HCT116 (cell line): Measurements from ENCODE around the gene ASB4. TPM values are rescaled to one million over a fixed set of nuclear protein-coding genes. Genes with fewer than 3 reads are reported as not detected.

Experiments used
- ATAC-seq: fragments of 200-7000 bp; cut with Tn5 transposase; 2 replicates; pipeline ENCODE4 v1.9.1; 2020; ENCODE audit warnings: mild to moderate bottlenecking, moderate library complexity
- BruUV-seq: library from RNA; stranded (reverse); fragments of 400-500 nt; replicated peaks from 2 replicates; lab custom pipeline; 2021; lab: Mats Ljungman, UMichigan
- CTCF ChIA-PET: fragments of 300-600 bp; sonication (Branson Sonifier 250); formaldehyde crosslinking; loops from one replicate; lab custom pipeline; 2021; ENCODE audit warnings: antibody characterized with exemption; lab: Charles Lee
- POLR2A ChIA-PET: fragments of 300-600, 350-600 bp; sonication (Branson Sonifier 250); formaldehyde crosslinking; loops from one replicate; lab custom pipeline; 2021; ENCODE audit warnings: antibody characterized with exemption; lab: Charles Lee
- RAD21 ChIA-PET, 2 experiments: fragments of 300-600 bp; sonication (Branson Sonifier 250); formaldehyde crosslinking; loops; one replicate each; lab custom pipeline; 2023; ENCODE audit warnings: low total read pairs in 2 of 2; ENCODE audit not compliant: uncharacterized antibody in 2 of 2, unreplicated experiment in 2 of 2, low non-redundant PET in 1 of 2; lab: Charles Lee
- DNase-seq: peaks from one replicate; pipeline ENCODE4 v3.0.0-alpha.2; 2010; ENCODE audit warnings: low read depth, low spot score
- H2AFZ ChIP-seq: fragments of 200-600 bp; shearing (Covaris generic), sonication (generic); 2 replicates; pipeline ENCODE4 v1.6.1; 2017; ENCODE audit warnings: low read depth, mixed run types, mixed read lengths, antibody characterized with exemption, low read length; ENCODE audit not compliant: poor library complexity, severe bottlenecking
- H3K27ac ChIP-seq: 2 replicates; pipeline ENCODE4 v1.5.1; 2012; ENCODE audit warnings: low read depth, low read length
- H3K27me3 ChIP-seq: fragments of 200-600 bp; sonication (generic); 2 replicates; pipeline ENCODE4 v1.6.1; 2016; ENCODE audit warnings: mixed run types, low read length, mixed read lengths; ENCODE audit not compliant: insufficient read depth
- H3K36me3 ChIP-seq, 2 experiments: fragments of 200-500 bp in 1 of 2; fragments of 200-600 bp in 1 of 2; sonication (Bioruptor generic) in 1 of 2; sonication (generic) in 1 of 2; 2 replicates each; pipeline versions ENCODE4 v1.5.1 to v1.6.1; 2014 to 2016; ENCODE audit warnings: low read length in 2 of 2, inconsistent platforms in 1 of 2, mixed read lengths in 1 of 2, mixed run types in 1 of 2; ENCODE audit not compliant: insufficient read depth in 2 of 2, control insufficient read depth in 1 of 2
- H3K4me1 ChIP-seq, 2 experiments: fragments of 200-600 bp in 1 of 2; sonication (generic) in 1 of 2; 2 replicates each; pipeline versions ENCODE4 v1.5.1 to v1.6.1; 2012 to 2017; ENCODE audit warnings: low read length in 2 of 2, inconsistent platforms in 1 of 2, mild to moderate bottlenecking in 1 of 2, mixed read lengths in 1 of 2, mixed run types in 1 of 2, moderate library complexity in 1 of 2; ENCODE audit not compliant: insufficient read depth in 2 of 2, control insufficient read depth in 1 of 2
- H3K4me2 ChIP-seq: fragments of 200-600 bp; sonication (generic); 2 replicates; pipeline ENCODE4 v1.6.1; 2017; ENCODE audit warnings: mixed run types, low read length, mixed read lengths
- H3K4me3 ChIP-seq, 2 experiments: fragments of 200-600 bp in 1 of 2; sonication (generic) in 1 of 2; replicated peaks in 1 of 2; 2 replicates each; pipeline ENCODE4 v1.5.1; 2011 to 2016; ENCODE audit warnings: low read length in 2 of 2, control low read depth in 1 of 2, low read depth in 1 of 2, mild to moderate bottlenecking in 1 of 2, mixed read lengths in 1 of 2, mixed run types in 1 of 2
- H3K79me2 ChIP-seq: fragments of 200-600 bp; sonication (generic); 2 replicates; pipeline ENCODE4 v1.6.1; 2017; ENCODE audit warnings: mild to moderate bottlenecking, mixed run types, low read length, moderate library complexity, mixed read lengths; ENCODE audit not compliant: insufficient read depth
- H3K9ac ChIP-seq: fragments of 200-600 bp; sonication (generic); 2 replicates; pipeline ENCODE4 v1.6.1; 2016; ENCODE audit warnings: low read length, mixed read lengths
- H3K9me2 ChIP-seq: fragments of 200-600 bp; sonication (generic), shearing (Covaris generic); 2 replicates; pipeline ENCODE4 v1.6.1; 2017; ENCODE audit warnings: mixed run types, mild to moderate bottlenecking, moderate library complexity; ENCODE audit not compliant: insufficient read depth
- H3K9me3 ChIP-seq, 2 experiments: fragments of 200-500 bp in 1 of 2; fragments of 200-600 bp in 1 of 2; sonication (Bioruptor generic) in 1 of 2; sonication (generic) in 1 of 2; 2 replicates each; pipeline ENCODE4 v1.6.1; 2014 to 2017; ENCODE audit warnings: low read length in 2 of 2, mixed read lengths in 2 of 2, inconsistent platforms in 1 of 2, low read depth in 1 of 2, mild to moderate bottlenecking in 1 of 2, mixed run types in 1 of 2, moderate library complexity in 1 of 2; ENCODE audit not compliant: control insufficient read depth in 1 of 2, insufficient read depth in 1 of 2
- H4K20me1 ChIP-seq: fragments of 200-600 bp; sonication (generic), shearing (Covaris generic); 2 replicates; pipeline ENCODE4 v1.6.1; 2017; ENCODE audit warnings: mixed run types, mild to moderate bottlenecking, moderate library complexity; ENCODE audit not compliant: insufficient read depth
- CBX3 ChIP-seq: IDR thresholded peaks from 2 replicates; pipeline ENCODE4 v1.6.1; 2012; ENCODE audit warnings: low read depth
- CEBPB ChIP-seq: IDR thresholded peaks from 2 replicates; pipeline ENCODE4 v1.6.1; 2012; ENCODE audit warnings: low read depth
- EGR1 ChIP-seq: IDR thresholded peaks from 2 replicates; pipeline ENCODE4 v1.6.1; 2012; ENCODE audit warnings: low read depth
- ELF1 ChIP-seq: IDR thresholded peaks from 2 replicates; pipeline ENCODE4 v1.6.1; 2012; ENCODE audit warnings: low read depth, borderline replicate concordance
- EZH2phosphoT487 ChIP-seq: fragments of 200-600 bp; IDR thresholded peaks from 2 replicates; pipeline ENCODE4 v1.6.1; 2018; ENCODE audit warnings: antibody characterized with exemption, borderline replicate concordance
- FOSL1 ChIP-seq: IDR thresholded peaks from 2 replicates; pipeline ENCODE4 v1.6.1; 2012; ENCODE audit warnings: low read depth
- POLR2AphosphoS5 ChIP-seq: IDR thresholded peaks from 2 replicates; pipeline ENCODE4 v1.6.1; 2011; ENCODE audit warnings: mild to moderate bottlenecking, low read depth, low read length, moderate library complexity
- SIN3A ChIP-seq: IDR thresholded peaks from 2 replicates; pipeline ENCODE4 v1.6.1; 2012; ENCODE audit warnings: low read depth
- SP1 ChIP-seq: IDR thresholded peaks from 2 replicates; pipeline ENCODE4 v1.6.1; 2012; ENCODE audit warnings: low read depth
- TCF7L2 ChIP-seq: IDR thresholded peaks from 2 replicates; pipeline ENCODE4 v1.7.0; 2011; ENCODE audit warnings: borderline replicate concordance, inconsistent platforms; ENCODE audit not compliant: insufficient read depth, insufficient read length; ENCODE audit errors: extremely low read depth
- YY1 ChIP-seq: IDR thresholded peaks from 2 replicates; pipeline ENCODE4 v1.6.1; 2011; ENCODE audit warnings: low read length, low read depth, moderate library complexity, mild to moderate bottlenecking; ENCODE audit not compliant: insufficient replicate concordance; ENCODE audit errors: extremely low read depth
- ZFX ChIP-seq: fragments of 450-650 bp; IDR thresholded peaks from 2 replicates; pipeline ENCODE4 v1.6.1; 2017
- ZNF274 ChIP-seq: fragments of 200-500 bp; sonication (Bioruptor generic); IDR thresholded peaks from 2 replicates; pipeline ENCODE4 v1.6.1; 2014; ENCODE audit warnings: mild to moderate bottlenecking, low read depth, low read length, inconsistent platforms
- intact Hi-C: fragments of 100-400 bp; cut with micrococcal nuclease; formaldehyde crosslinking; loops from 2 replicates; pipeline ENCODE4 v1.10.0; 2022
- total RNA-seq: library from RNA; stranded (reverse); gene quantifications from one replicate; pipeline ENCODE4 v1.2.1, GENCODE V29; 2021; ENCODE audit not compliant: unreplicated experiment
- TF ChIP-seq, protein P1 (sequence below): IDR thresholded peaks from 2 replicates; pipeline ENCODE4 v1.6.1; 2012
- TF ChIP-seq, protein P2 (sequence below): IDR thresholded peaks from 2 replicates; pipeline ENCODE4 v1.6.1; 2012; ENCODE audit warnings: low read depth
- TF ChIP-seq, protein P3 (sequence below), 3 experiments: fragments of 200-600 bp in 1 of 3; sonication (generic) in 1 of 3; IDR thresholded peaks in 2 of 3; conservative IDR thresholded peaks in 1 of 3; 2 replicates each; pipeline ENCODE4 v1.5.1; 2012 to 2017; ENCODE audit warnings: low read depth in 2 of 3, low read length in 2 of 3, antibody characterized with exemption in 1 of 3, borderline replicate concordance in 1 of 3, control low read depth in 1 of 3, mild to moderate bottlenecking in 1 of 3, mixed read lengths in 1 of 3, mixed run types in 1 of 3, moderate library complexity in 1 of 3; ENCODE audit not compliant: insufficient read depth in 1 of 3
- TF ChIP-seq, protein P4 (sequence below): IDR thresholded peaks from 2 replicates; pipeline ENCODE4 v1.6.1; 2011; ENCODE audit warnings: mild to moderate bottlenecking, low read length, moderate library complexity; ENCODE audit not compliant: insufficient replicate concordance; ENCODE audit errors: extremely low read depth

Gene ASB4
- total RNA-seq, 1 experiment from 2014 or later: 0.12 TPM

DNA sequence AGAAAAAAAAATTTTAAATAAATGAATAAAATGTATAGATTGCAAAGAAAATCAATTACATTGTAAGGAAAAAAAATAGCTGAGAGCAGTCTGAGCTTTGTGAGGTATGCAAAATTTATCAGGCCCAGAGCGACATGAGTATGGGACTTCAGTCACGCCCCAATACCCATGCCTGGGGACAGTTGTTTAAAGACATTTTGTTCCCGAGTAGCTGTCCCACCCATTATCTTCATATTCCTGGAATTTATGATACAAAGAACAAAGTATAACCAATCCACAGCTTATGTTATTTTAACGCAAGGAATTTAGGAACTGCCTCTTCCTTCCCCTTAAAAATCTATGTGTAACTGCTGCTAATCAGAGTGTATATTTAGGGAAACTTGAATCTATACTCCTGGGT, 49.3 kb upstream of the ASB4 start (continued):
- TF ChIP-seq, protein P1, sequence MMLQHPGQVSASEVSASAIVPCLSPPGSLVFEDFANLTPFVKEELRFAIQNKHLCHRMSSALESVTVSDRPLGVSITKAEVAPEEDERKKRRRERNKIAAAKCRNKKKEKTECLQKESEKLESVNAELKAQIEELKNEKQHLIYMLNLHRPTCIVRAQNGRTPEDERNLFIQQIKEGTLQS: no peak
- TF ChIP-seq, protein P2, sequence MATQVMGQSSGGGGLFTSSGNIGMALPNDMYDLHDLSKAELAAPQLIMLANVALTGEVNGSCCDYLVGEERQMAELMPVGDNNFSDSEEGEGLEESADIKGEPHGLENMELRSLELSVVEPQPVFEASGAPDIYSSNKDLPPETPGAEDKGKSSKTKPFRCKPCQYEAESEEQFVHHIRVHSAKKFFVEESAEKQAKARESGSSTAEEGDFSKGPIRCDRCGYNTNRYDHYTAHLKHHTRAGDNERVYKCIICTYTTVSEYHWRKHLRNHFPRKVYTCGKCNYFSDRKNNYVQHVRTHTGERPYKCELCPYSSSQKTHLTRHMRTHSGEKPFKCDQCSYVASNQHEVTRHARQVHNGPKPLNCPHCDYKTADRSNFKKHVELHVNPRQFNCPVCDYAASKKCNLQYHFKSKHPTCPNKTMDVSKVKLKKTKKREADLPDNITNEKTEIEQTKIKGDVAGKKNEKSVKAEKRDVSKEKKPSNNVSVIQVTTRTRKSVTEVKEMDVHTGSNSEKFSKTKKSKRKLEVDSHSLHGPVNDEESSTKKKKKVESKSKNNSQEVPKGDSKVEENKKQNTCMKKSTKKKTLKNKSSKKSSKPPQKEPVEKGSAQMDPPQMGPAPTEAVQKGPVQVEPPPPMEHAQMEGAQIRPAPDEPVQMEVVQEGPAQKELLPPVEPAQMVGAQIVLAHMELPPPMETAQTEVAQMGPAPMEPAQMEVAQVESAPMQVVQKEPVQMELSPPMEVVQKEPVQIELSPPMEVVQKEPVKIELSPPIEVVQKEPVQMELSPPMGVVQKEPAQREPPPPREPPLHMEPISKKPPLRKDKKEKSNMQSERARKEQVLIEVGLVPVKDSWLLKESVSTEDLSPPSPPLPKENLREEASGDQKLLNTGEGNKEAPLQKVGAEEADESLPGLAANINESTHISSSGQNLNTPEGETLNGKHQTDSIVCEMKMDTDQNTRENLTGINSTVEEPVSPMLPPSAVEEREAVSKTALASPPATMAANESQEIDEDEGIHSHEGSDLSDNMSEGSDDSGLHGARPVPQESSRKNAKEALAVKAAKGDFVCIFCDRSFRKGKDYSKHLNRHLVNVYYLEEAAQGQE: no peak
- TF ChIP-seq CEBPB (no peak), SIN3A (no peak)

DNA sequence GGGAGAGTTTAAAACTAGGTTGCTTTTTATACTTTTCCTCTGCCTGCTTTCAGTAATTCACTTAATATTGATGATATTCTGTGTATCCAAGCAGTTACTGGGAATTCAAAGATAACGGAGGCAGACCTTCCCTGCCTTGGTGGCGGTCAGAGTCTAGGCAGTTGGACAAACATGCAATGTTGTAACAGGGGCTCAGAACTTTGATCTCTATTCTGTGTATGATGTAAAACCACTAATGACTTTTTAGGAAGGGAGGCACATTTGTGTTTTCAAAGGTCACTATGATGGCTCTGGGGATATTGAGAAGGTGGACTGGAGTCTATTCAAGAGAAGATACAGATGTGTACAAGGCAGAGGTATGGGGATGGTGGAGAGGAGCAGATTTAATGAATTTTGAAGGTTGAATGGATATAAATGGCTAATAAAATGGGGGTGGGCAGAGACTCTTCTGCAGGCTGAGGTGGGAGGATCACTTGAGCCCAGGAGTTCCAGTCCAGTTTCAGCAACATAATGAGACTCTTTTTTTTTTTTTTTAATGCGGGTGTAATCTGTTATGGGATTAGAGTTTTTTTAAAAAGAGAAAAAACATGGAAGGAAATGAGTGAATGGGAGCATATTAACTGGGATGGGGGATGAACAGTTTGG, 45.2 kb upstream of the ASB4 start:
- Histone ChIP-seq H3K27ac (no peak overlapping the region), H3K4me2 (no peak overlapping the region), H3K9me3 (no peaks in the 10 kb centered on the region), H3K79me2 (no peaks in the 10 kb centered on the region), H3K4me3 (no peak overlapping the region), H3K9ac (no peak overlapping the region), H3K27me3 (no peaks in the 10 kb centered on the region), H4K20me1 (no peaks in the 10 kb centered on the region), H3K36me3 (no peaks in the 10 kb centered on the region), H3K9me2 (no peaks in the 10 kb centered on the region), H2AFZ (no peak overlapping the region), H3K4me1 (peaks cover 1 to 2% of the 10 kb centered on the region in 2 experiments; a peak in 3 of 4 replicates)
- CTCF ChIA-PET: no interaction called here
- BruUV-seq: no TSS peak
- ATAC-seq: no peak
- POLR2A ChIA-PET: no interaction called here
- intact Hi-C loops: no loop called here
- RAD21 ChIA-PET: no interaction called here
- DNase-seq: no peak
- no peak for TF ChIP-seq POLR2AphosphoS5
- TF ChIP-seq ZFX: no peak
- TF ChIP-seq YY1: no peak
- TF ChIP-seq ELF1: no peak
- TF ChIP-seq FOSL1: no peak
- TF ChIP-seq, protein P3, sequence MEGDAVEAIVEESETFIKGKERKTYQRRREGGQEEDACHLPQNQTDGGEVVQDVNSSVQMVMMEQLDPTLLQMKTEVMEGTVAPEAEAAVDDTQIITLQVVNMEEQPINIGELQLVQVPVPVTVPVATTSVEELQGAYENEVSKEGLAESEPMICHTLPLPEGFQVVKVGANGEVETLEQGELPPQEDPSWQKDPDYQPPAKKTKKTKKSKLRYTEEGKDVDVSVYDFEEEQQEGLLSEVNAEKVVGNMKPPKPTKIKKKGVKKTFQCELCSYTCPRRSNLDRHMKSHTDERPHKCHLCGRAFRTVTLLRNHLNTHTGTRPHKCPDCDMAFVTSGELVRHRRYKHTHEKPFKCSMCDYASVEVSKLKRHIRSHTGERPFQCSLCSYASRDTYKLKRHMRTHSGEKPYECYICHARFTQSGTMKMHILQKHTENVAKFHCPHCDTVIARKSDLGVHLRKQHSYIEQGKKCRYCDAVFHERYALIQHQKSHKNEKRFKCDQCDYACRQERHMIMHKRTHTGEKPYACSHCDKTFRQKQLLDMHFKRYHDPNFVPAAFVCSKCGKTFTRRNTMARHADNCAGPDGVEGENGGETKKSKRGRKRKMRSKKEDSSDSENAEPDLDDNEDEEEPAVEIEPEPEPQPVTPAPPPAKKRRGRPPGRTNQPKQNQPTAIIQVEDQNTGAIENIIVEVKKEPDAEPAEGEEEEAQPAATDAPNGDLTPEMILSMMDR (IDR thresholded peaks at IDR 0.05 in 2 of 3, conservative IDR thresholded peaks at IDR 0.05 in 1 of 3; ENCODE audit: borderline replicate concordance in 1 of 3, insufficient read depth in 1 of 3, low read depth in 2 of 3, low read length in 2 of 3): no peak
- no peak for TF ChIP-seq TCF7L2
- no peak for TF ChIP-seq SIN3A
- TF ChIP-seq EGR1: no peak
- TF ChIP-seq CBX3: no peak
- no peak for TF ChIP-seq EZH2phosphoT487
- TF ChIP-seq, protein P4, sequence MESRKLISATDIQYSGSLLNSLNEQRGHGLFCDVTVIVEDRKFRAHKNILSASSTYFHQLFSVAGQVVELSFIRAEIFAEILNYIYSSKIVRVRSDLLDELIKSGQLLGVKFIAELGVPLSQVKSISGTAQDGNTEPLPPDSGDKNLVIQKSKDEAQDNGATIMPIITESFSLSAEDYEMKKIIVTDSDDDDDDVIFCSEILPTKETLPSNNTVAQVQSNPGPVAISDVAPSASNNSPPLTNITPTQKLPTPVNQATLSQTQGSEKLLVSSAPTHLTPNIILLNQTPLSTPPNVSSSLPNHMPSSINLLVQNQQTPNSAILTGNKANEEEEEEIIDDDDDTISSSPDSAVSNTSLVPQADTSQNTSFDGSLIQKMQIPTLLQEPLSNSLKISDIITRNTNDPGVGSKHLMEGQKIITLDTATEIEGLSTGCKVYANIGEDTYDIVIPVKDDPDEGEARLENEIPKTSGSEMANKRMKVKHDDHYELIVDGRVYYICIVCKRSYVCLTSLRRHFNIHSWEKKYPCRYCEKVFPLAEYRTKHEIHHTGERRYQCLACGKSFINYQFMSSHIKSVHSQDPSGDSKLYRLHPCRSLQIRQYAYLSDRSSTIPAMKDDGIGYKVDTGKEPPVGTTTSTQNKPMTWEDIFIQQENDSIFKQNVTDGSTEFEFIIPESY: no peak
- TF ChIP-seq ZNF274: no peak
- no peak for TF ChIP-seq SP1
